ENCODE results near the gene PPP1R15B. TPM values are rescaled to one million over a fixed set of nuclear protein-coding genes. Genes with fewer than 3 reads are reported as not detected.

The PPP1R15B gene
- total and polyA plus RNA-seq, 2 donors from 2014 or later = 12.3 to 41.6 TPM

DNA sequence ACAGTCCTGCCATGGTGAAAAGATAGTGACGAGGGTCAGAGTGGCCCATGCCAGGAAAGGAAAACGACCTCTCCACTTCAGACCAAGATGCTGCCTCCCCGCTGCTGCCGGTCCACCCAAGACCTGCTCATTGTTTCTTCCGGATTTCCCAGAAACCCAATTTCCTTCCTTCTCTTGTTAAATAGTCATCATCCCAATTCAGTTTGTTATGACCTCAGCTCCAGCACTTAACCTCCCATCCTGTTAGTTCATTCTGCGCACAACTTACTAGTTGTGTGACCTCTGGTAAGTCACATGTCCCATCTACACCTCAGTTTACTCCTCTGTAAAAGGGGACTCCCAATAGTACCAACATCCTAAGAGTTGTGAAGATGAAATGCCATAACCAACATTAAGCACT, 29.9 kb upstream of the PPP1R15B start:
- H3K9ac ChIP-seq (ENCODE audit: low read length in 3 of 3) = no peak overlapping the region
- FAIRE-seq (no peak), DNase-seq (no peak)
- no peaks in the 10 kb centered on the region for H3K27me3 ChIP-seq (ENCODE audit: control insufficient read depth, insufficient read depth, low read length)
- peaks cover 0 to 21% (median 9%) of the 10 kb centered on the region in 3 donors for H3K4me1 ChIP-seq (ENCODE audit: control insufficient read depth in 2 of 3, insufficient read depth in 2 of 3, low read depth in 1 of 3, low read length in 3 of 3)
- H3K4me3 ChIP-seq (ENCODE audit: low read length in 3 of 3) = no peak overlapping the region
- H3K36me3 ChIP-seq (ENCODE audit: control insufficient read depth in 2 of 3, insufficient read depth in 3 of 3, low read length in 3 of 3) = peaks cover 4 to 19% (median 17%) of the 10 kb centered on the region in 3 donors
- TF ChIP-seq, protein P1, sequence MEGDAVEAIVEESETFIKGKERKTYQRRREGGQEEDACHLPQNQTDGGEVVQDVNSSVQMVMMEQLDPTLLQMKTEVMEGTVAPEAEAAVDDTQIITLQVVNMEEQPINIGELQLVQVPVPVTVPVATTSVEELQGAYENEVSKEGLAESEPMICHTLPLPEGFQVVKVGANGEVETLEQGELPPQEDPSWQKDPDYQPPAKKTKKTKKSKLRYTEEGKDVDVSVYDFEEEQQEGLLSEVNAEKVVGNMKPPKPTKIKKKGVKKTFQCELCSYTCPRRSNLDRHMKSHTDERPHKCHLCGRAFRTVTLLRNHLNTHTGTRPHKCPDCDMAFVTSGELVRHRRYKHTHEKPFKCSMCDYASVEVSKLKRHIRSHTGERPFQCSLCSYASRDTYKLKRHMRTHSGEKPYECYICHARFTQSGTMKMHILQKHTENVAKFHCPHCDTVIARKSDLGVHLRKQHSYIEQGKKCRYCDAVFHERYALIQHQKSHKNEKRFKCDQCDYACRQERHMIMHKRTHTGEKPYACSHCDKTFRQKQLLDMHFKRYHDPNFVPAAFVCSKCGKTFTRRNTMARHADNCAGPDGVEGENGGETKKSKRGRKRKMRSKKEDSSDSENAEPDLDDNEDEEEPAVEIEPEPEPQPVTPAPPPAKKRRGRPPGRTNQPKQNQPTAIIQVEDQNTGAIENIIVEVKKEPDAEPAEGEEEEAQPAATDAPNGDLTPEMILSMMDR (IDR thresholded peaks at IDR 0.05; ENCODE audit: borderline replicate concordance, extremely low read depth, insufficient read depth) = no peak
- H3K9me3 ChIP-seq (ENCODE audit: control insufficient read depth in 2 of 3, insufficient read depth in 1 of 3, low read length in 3 of 3) = no peaks in the 10 kb centered on the region
- intact Hi-C loops (cut with DNase I) = no loop called here
- peak overlapping the region; percentile 39 to 51 for H3K27ac ChIP-seq (ENCODE audit: low read depth in 2 of 2, low read length in 2 of 2)

DNA sequence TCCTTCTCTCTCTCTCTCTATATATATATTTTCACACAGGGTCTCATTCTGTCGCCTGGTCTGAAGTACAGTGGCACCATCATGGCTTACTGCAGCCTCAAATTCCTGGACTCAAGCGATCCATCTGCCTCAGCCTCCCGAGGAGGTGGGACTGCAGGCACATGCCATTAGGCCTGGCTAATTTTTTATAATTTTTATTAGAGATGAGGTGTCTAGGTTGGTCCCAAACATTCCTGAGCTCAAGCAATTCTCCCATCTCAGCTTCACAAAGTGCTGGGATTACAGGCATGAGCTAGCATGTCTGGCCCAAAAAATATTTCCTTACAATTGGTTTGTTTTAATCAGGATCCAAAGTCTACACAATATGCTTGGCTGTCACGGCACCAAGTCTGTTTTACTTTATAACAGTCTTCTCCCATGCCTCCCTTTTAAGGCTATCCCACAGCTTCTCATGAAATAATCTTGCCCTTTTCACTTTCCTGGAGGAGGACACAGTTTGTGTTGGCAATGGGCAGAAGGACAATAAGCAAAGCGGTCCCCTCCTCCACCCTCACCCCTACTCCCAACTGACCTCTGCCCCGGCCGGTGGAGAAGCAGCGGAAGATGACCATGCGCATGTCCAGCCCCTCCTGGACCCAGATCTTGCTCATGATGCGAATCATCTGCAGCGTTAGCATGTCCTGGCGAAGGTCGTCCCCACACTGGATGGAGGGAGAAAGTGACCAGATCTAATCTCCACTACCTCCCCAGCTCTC, 28.2 kb upstream of the PPP1R15B start:
- DNase-seq = peak in 1 of 5 donors; percentile 92
- no peak overlapping the region for H3K4me3 ChIP-seq (ENCODE audit: low read length in 3 of 3)
- TF ChIP-seq, protein P1 (IDR thresholded peaks at IDR 0.05; ENCODE audit: borderline replicate concordance, extremely low read depth, insufficient read depth) = no peak
- no peak for FAIRE-seq
- H3K9me3 ChIP-seq (ENCODE audit: control insufficient read depth in 2 of 3, insufficient read depth in 1 of 3, low read length in 3 of 3) = no peaks in the 10 kb centered on the region
- H3K4me1 ChIP-seq (ENCODE audit: control insufficient read depth in 2 of 3, insufficient read depth in 2 of 3, low read depth in 1 of 3, low read length in 3 of 3) = peaks cover 0 to 21% (median 9%) of the 10 kb centered on the region in 3 donors
- intact Hi-C loops (cut with DNase I) = no loop called here
- H3K27me3 ChIP-seq (ENCODE audit: control insufficient read depth, insufficient read depth, low read length) = no peaks in the 10 kb centered on the region
- H3K9ac ChIP-seq (ENCODE audit: low read length in 3 of 3) = no peak overlapping the region
- H3K27ac ChIP-seq (ENCODE audit: low read depth in 2 of 2, low read length in 2 of 2) = peak overlapping the region in 1 of 2 donors; percentile 41
- peaks cover 4 to 19% (median 14%) of the 10 kb centered on the region in 3 donors for H3K36me3 ChIP-seq (ENCODE audit: control insufficient read depth in 2 of 3, insufficient read depth in 3 of 3, low read length in 3 of 3)

DNA sequence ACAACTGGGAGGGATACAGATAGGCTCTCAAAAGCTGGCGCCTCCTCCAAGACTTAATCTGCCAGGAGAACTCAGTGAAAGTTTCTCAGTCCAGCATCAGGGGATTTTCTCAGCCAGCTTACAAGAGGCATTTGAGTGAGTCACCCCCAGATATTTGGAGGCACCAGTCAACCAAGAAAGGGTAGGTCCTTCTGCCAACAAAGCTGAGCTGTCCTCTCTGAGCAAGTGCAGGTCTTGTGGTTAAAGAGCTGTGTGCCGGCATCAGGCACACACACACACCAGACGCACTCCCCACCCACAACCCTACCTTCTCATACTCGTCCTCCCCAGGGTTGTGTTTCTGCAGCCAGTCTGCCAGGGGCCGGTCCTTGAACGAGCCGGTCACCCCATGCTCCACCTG, 27.0 kb upstream of the PPP1R15B start:
- H3K36me3 ChIP-seq (ENCODE audit: control insufficient read depth in 2 of 3, insufficient read depth in 3 of 3, low read length in 3 of 3) = peaks cover 5 to 21% (median 19%) of the 10 kb centered on the region in 3 donors
- no peak overlapping the region for H3K4me3 ChIP-seq (ENCODE audit: low read length in 3 of 3)
- intact Hi-C loops (cut with DNase I) = no loop called here
- H3K27me3 ChIP-seq (ENCODE audit: control insufficient read depth, insufficient read depth, low read length) = no peaks in the 10 kb centered on the region
- DNase-seq = no peak
- TF ChIP-seq, protein P1 (IDR thresholded peaks at IDR 0.05; ENCODE audit: borderline replicate concordance, extremely low read depth, insufficient read depth) = no peak
- no peaks in the 10 kb centered on the region for H3K9me3 ChIP-seq (ENCODE audit: control insufficient read depth in 2 of 3, insufficient read depth in 1 of 3, low read length in 3 of 3)
- H3K9ac ChIP-seq (ENCODE audit: low read length in 3 of 3) = no peak overlapping the region
- FAIRE-seq = no peak
- peaks cover 0 to 16% (median 9%) of the 10 kb centered on the region in 3 donors for H3K4me1 ChIP-seq (ENCODE audit: control insufficient read depth in 2 of 3, insufficient read depth in 2 of 3, low read depth in 1 of 3, low read length in 3 of 3)
- H3K27ac ChIP-seq (ENCODE audit: low read depth in 2 of 2, low read length in 2 of 2) = no peak overlapping the region

Measured in kidney (tissue), 14 donors.